ENCODE data around the gene MPO. TPM values are rescaled to one million over a fixed set of nuclear protein-coding genes. Genes with fewer than 3 reads are reported as not detected.

Gene MPO
- total RNA-seq, 2 donors from 2014 or later = 0.09 TPM; not detected in 1

- peaks cover 53% of the 10 kb centered on the region for H3K4me1 Mint-ChIP-seq (ENCODE audit: low read depth)
- no peaks in the 10 kb centered on the region for H3K27me3 Mint-ChIP-seq (ENCODE audit: low read depth)
- no peaks in the 10 kb centered on the region for H3K9me3 Mint-ChIP-seq
- ATAC-seq (replicated peaks in 1 of 2) = peak in 1 of 2 donors; percentile 1
- H3K4me3 Mint-ChIP-seq = no peak overlapping the region
- H3K27ac Mint-ChIP-seq = peak overlapping the region; percentile 87
- no peak for DNase-seq
- H3K36me3 Mint-ChIP-seq (ENCODE audit: insufficient read depth in 2 of 2) = no peaks in the 10 kb centered on the region
These were observed 43.3 kb upstream of the MPO start for GRCh38 chr17:58324056-58324408.

- ATAC-seq (replicated peaks in 1 of 2) (peak; percentile 0 to 1), DNase-seq (peak in 1 of 2 donors; percentile 38)
- Mint-ChIP-seq H3K36me3 (ENCODE audit: insufficient read depth in 2 of 2) (no peaks in the 10 kb centered on the region), H3K27ac (peak overlapping the region; percentile 87), H3K4me3 (peak overlapping the region in 1 of 2 donors; percentile 5), H3K9me3 (no peaks in the 10 kb centered on the region), H3K4me1 (ENCODE audit: low read depth) (peaks cover 50% of the 10 kb centered on the region), H3K27me3 (ENCODE audit: low read depth) (no peaks in the 10 kb centered on the region)
These were observed 42.8 kb upstream of the MPO start for GRCh38 chr17:58323366-58324055.

- no peaks in the 10 kb centered on the region for H3K36me3 Mint-ChIP-seq (ENCODE audit: insufficient read depth in 2 of 2)
- H3K9me3 Mint-ChIP-seq = no peaks in the 10 kb centered on the region
- peak overlapping the region in 1 of 2 donors; percentile 4 for H3K4me3 Mint-ChIP-seq
- ATAC-seq (replicated peaks in 1 of 2) (peak in 1 of 2 donors; percentile 1), DNase-seq (peak in 1 of 2 donors; percentile 36)
- H3K4me1 Mint-ChIP-seq (ENCODE audit: low read depth) = peaks cover 51% of the 10 kb centered on the region
- no peaks in the 10 kb centered on the region for H3K27me3 Mint-ChIP-seq (ENCODE audit: low read depth)
- peak overlapping the region; percentile 82 for H3K27ac Mint-ChIP-seq
These were observed 41.9 kb upstream of the MPO start for GRCh38 chr17:58322581-58323185.

GRCh38 chr17:58321571-58322525, 41.1 kb upstream of the MPO start:
- DNase-seq (peak in 1 of 2 donors; percentile 38), ATAC-seq (replicated peaks in 1 of 2) (no peak)
- no peaks in the 10 kb centered on the region for H3K27me3 Mint-ChIP-seq (ENCODE audit: low read depth)
- peaks cover 51% of the 10 kb centered on the region for H3K4me1 Mint-ChIP-seq (ENCODE audit: low read depth)
- H3K36me3 Mint-ChIP-seq (ENCODE audit: insufficient read depth in 2 of 2) = no peaks in the 10 kb centered on the region
- peak overlapping the region; percentile 82 for H3K27ac Mint-ChIP-seq
- H3K9me3 Mint-ChIP-seq = no peaks in the 10 kb centered on the region
- no peak overlapping the region for H3K4me3 Mint-ChIP-seq

- Mint-ChIP-seq H3K27me3 (ENCODE audit: low read depth) (no peaks in the 10 kb centered on the region), H3K36me3 (ENCODE audit: insufficient read depth in 2 of 2) (no peaks in the 10 kb centered on the region), H3K4me1 (ENCODE audit: low read depth) (peaks cover 45% of the 10 kb centered on the region), H3K27ac (peak overlapping the region; percentile 7), H3K9me3 (no peaks in the 10 kb centered on the region), H3K4me3 (no peak overlapping the region)
- no peak for ATAC-seq (replicated peaks in 1 of 2)
- DNase-seq = peak in 1 of 2 donors; percentile 24
These were observed 40.0 kb upstream of the MPO start for GRCh38 chr17:58320570-58321323.

- ATAC-seq (replicated peaks in 1 of 2) = no peak
- Mint-ChIP-seq H3K27me3 (ENCODE audit: low read depth) (no peaks in the 10 kb centered on the region), H3K4me3 (no peak overlapping the region), H3K27ac (peak overlapping the region; percentile 42), H3K36me3 (ENCODE audit: insufficient read depth in 2 of 2) (no peaks in the 10 kb centered on the region), H3K9me3 (no peaks in the 10 kb centered on the region), H3K4me1 (ENCODE audit: low read depth) (peaks cover 39% of the 10 kb centered on the region)
- peak in 1 of 2 donors; percentile 13 for DNase-seq
These were observed 39.4 kb upstream of the MPO start for GRCh38 chr17:58320163-58320558.

GRCh38 chr17:58319173-58320162, 38.7 kb upstream of the MPO start:
- Mint-ChIP-seq H3K27me3 (ENCODE audit: low read depth) (no peaks in the 10 kb centered on the region), H3K36me3 (ENCODE audit: insufficient read depth in 2 of 2) (no peaks in the 10 kb centered on the region), H3K9me3 (no peaks in the 10 kb centered on the region), H3K27ac (peak overlapping the region; percentile 42), H3K4me3 (no peak overlapping the region), H3K4me1 (ENCODE audit: low read depth) (peaks cover 36% of the 10 kb centered on the region)
- peak in 1 of 2 donors; percentile 2 for ATAC-seq (replicated peaks in 1 of 2)
- DNase-seq = peak in 1 of 2 donors; percentile 28

GRCh38 chr17:58318627-58319172, 38.0 kb upstream of the MPO start:
- Mint-ChIP-seq H3K9me3 (no peaks in the 10 kb centered on the region), H3K27me3 (ENCODE audit: low read depth) (no peaks in the 10 kb centered on the region), H3K36me3 (ENCODE audit: insufficient read depth in 2 of 2) (no peaks in the 10 kb centered on the region), H3K4me3 (peak overlapping the region; percentile 12 to 74), H3K27ac (no peak overlapping the region), H3K4me1 (ENCODE audit: low read depth) (peaks cover 38% of the 10 kb centered on the region)
- ATAC-seq (replicated peaks in 1 of 2) = no peak
- DNase-seq = peak; percentile 0 to 19

- peak overlapping the region; percentile 49 to 74 for H3K4me3 Mint-ChIP-seq
These were observed 37.3 kb upstream of the MPO start for GRCh38 chr17:58318065-58318481.

GRCh38 chr17:58317421-58318064, 36.8 kb upstream of the MPO start:
- Mint-ChIP-seq H3K4me1 (ENCODE audit: low read depth) (peaks cover 41% of the 10 kb centered on the region), H3K27ac (peak overlapping the region; percentile 78), H3K4me3 (peak overlapping the region; percentile 49 to 74), H3K9me3 (no peaks in the 10 kb centered on the region), H3K36me3 (ENCODE audit: insufficient read depth in 2 of 2) (no peaks in the 10 kb centered on the region), H3K27me3 (ENCODE audit: low read depth) (no peaks in the 10 kb centered on the region)
- peak; percentile 84 to 85 for DNase-seq
- ATAC-seq (replicated peaks in 1 of 2) = peak; percentile 76 to 90

More at GRCh38 chr17:58318065-58318481, 37.3 kb upstream of the MPO start:
- Mint-ChIP-seq H3K27ac (peak overlapping the region; percentile 78), H3K27me3 (ENCODE audit: low read depth) (no peaks in the 10 kb centered on the region), H3K9me3 (no peaks in the 10 kb centered on the region), H3K4me1 (ENCODE audit: low read depth) (peaks cover 41% of the 10 kb centered on the region), H3K36me3 (ENCODE audit: insufficient read depth in 2 of 2) (no peaks in the 10 kb centered on the region)
- DNase-seq = peak; percentile 0 to 19
- peak in 1 of 2 donors; percentile 0 for ATAC-seq (replicated peaks in 1 of 2)
